Measurements from ENCODE around the gene FOXC1. TPM values are rescaled to one million over a fixed set of nuclear protein-coding genes. Genes with fewer than 3 reads are reported as not detected.
A peak's percentile ranks its signal among the peaks of the same experiment; 100 is the strongest.

Gene FOXC1
- total RNA-seq, 1 experiment from 2014 or later = 16.5 TPM

- Mint-ChIP-seq H3K4me3 (ENCODE audit: low read depth, unreplicated experiment) (peak overlapping the region; percentile 80), H3K27me3 (ENCODE audit: unreplicated experiment) (peaks cover 3% of the 10 kb centered on the region), H3K9me3 (ENCODE audit: low read depth, unreplicated experiment) (no peaks in the 10 kb centered on the region), H3K27ac (ENCODE audit: unreplicated experiment) (peak overlapping the region; percentile 81), H3K4me1 (ENCODE audit: low read depth, unreplicated experiment) (peaks cover under 1% of the 10 kb centered on the region), H3K36me3 (ENCODE audit: insufficient read depth, unreplicated experiment) (peaks cover 56% of the 10 kb centered on the region)
- CTCF ChIA-PET = interaction anchor here (0.6 to 0.7 kb wide), 2 partner anchors 738 to 926 kb away, joined by 3 to 6 read pairs; no protein-coding TSS in a partner anchor
- BruUV-seq (replicated peaks) = no TSS peak
- DNase-seq = peak; percentile 46
- TF ChIP-seq, protein P1, sequence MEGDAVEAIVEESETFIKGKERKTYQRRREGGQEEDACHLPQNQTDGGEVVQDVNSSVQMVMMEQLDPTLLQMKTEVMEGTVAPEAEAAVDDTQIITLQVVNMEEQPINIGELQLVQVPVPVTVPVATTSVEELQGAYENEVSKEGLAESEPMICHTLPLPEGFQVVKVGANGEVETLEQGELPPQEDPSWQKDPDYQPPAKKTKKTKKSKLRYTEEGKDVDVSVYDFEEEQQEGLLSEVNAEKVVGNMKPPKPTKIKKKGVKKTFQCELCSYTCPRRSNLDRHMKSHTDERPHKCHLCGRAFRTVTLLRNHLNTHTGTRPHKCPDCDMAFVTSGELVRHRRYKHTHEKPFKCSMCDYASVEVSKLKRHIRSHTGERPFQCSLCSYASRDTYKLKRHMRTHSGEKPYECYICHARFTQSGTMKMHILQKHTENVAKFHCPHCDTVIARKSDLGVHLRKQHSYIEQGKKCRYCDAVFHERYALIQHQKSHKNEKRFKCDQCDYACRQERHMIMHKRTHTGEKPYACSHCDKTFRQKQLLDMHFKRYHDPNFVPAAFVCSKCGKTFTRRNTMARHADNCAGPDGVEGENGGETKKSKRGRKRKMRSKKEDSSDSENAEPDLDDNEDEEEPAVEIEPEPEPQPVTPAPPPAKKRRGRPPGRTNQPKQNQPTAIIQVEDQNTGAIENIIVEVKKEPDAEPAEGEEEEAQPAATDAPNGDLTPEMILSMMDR (IDR thresholded peaks at IDR 0.05; ENCODE audit: unreplicated experiment) = no peak
- intact Hi-C loops (cut with micrococcal nuclease; ENCODE audit: unreplicated experiment) = loop anchor here (5.0 kb wide), 2 partner anchors 73 to 148 kb away; no protein-coding TSS in a partner anchor
Observed at GRCh38 chr6:1613688-1614447, 4.2 kb downstream of the FOXC1 start.

GRCh38 chr6:1614448-1615150, 4.9 kb downstream of the FOXC1 start:
- no TSS peak for BruUV-seq (replicated peaks)
- H3K9me3 Mint-ChIP-seq (ENCODE audit: low read depth, unreplicated experiment) = no peaks in the 10 kb centered on the region
- H3K4me1 Mint-ChIP-seq (ENCODE audit: low read depth, unreplicated experiment) = no peaks in the 10 kb centered on the region
- H3K27ac Mint-ChIP-seq (ENCODE audit: unreplicated experiment) = no peak overlapping the region
- peak overlapping the region; percentile 80 for H3K4me3 Mint-ChIP-seq (ENCODE audit: low read depth, unreplicated experiment)
- intact Hi-C loops (cut with micrococcal nuclease; ENCODE audit: unreplicated experiment) = loop anchor here (5.0 kb wide), 2 partner anchors 73 to 148 kb away; no protein-coding TSS in a partner anchor
- TF ChIP-seq, protein P1 (IDR thresholded peaks at IDR 0.05; ENCODE audit: unreplicated experiment) = no peak
- CTCF ChIA-PET = interaction anchor here (0.6 to 0.7 kb wide), 2 partner anchors 737 to 925 kb away, joined by 3 to 6 read pairs; no protein-coding TSS in a partner anchor
- peaks cover 49% of the 10 kb centered on the region for H3K36me3 Mint-ChIP-seq (ENCODE audit: insufficient read depth, unreplicated experiment)
- H3K27me3 Mint-ChIP-seq (ENCODE audit: unreplicated experiment) = no peaks in the 10 kb centered on the region
- peak; percentile 38 for DNase-seq

DNA sequence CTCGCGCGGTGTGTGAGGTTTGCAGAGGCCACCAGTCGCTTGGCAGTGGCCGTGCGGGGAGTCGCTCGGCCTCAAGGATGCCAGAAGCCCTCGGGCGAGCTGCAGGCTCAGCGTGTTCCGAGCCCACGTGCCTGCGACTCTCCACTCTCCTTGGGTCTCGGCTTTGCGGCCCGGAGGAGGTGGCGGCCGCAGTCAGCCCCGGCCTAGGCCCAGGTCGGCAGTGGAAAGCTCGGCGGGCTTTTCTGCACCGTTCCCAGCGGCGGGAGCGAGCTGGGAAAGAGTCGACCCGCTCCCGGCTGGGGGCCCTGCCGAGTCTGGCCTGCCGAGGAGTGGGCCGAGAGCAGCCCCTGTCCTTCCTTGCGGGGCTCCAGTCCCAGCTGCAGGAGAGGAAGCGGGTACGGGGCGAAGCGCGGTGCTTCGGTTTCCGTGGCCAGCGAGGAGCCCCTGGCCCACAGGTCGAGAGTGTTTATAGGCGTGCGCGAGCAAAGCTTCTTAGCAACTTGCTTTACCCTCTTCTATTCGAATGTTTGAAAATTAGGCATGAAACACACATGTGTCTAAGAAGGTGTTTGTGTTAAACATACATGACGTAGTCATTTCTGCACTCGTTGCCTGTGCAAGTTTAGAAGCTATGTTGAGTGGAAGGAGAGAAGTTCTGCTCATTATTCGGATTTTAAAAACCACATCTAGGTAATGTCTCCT, 5.6 kb downstream of the FOXC1 start:
- no peak overlapping the region for H3K27ac Mint-ChIP-seq (ENCODE audit: unreplicated experiment)
- CTCF ChIA-PET = no interaction called here
- no peak for DNase-seq
- TF ChIP-seq, protein P1 (IDR thresholded peaks at IDR 0.05; ENCODE audit: unreplicated experiment) = no peak
- H3K27me3 Mint-ChIP-seq (ENCODE audit: unreplicated experiment) = no peaks in the 10 kb centered on the region
- intact Hi-C loops (cut with micrococcal nuclease; ENCODE audit: unreplicated experiment) = no loop called here
- peak overlapping the region; percentile 80 for H3K4me3 Mint-ChIP-seq (ENCODE audit: low read depth, unreplicated experiment)
- no peaks in the 10 kb centered on the region for H3K9me3 Mint-ChIP-seq (ENCODE audit: low read depth, unreplicated experiment)
- H3K36me3 Mint-ChIP-seq (ENCODE audit: insufficient read depth, unreplicated experiment) = peaks cover 45% of the 10 kb centered on the region
- no peaks in the 10 kb centered on the region for H3K4me1 Mint-ChIP-seq (ENCODE audit: low read depth, unreplicated experiment)
- no TSS peak for BruUV-seq (replicated peaks)

- peaks cover 39% of the 10 kb centered on the region for H3K36me3 Mint-ChIP-seq (ENCODE audit: insufficient read depth, unreplicated experiment)
- intact Hi-C loops (cut with micrococcal nuclease; ENCODE audit: unreplicated experiment) = no loop called here
- H3K4me1 Mint-ChIP-seq (ENCODE audit: low read depth, unreplicated experiment) = no peaks in the 10 kb centered on the region
- H3K27me3 Mint-ChIP-seq (ENCODE audit: unreplicated experiment) = no peaks in the 10 kb centered on the region
- H3K9me3 Mint-ChIP-seq (ENCODE audit: low read depth, unreplicated experiment) = no peaks in the 10 kb centered on the region
- BruUV-seq (replicated peaks) = no TSS peak
- DNase-seq = no peak
- H3K27ac Mint-ChIP-seq (ENCODE audit: unreplicated experiment) = no peak overlapping the region
- H3K4me3 Mint-ChIP-seq (ENCODE audit: low read depth, unreplicated experiment) = no peak overlapping the region
- TF ChIP-seq, protein P1 (IDR thresholded peaks at IDR 0.05; ENCODE audit: unreplicated experiment) = no peak
- CTCF ChIA-PET = interaction anchor here (1.0 kb wide), 1 partner anchor 11 kb away, joined by 4 read pairs; no protein-coding TSS in a partner anchor
Observed at GRCh38 chr6:1615853-1616420, 6.2 kb downstream of the FOXC1 start.
